GM21447 (cell line): Measurements from ENCODE around the gene BDKRB2.
"Not testable (repeated sequence)": the region's sequence is repeated elsewhere in the genome, so short reads cannot be mapped to it uniquely, and the experiment has no call there.

Experiments used
- ATAC-seq: cut with Tn5 transposase; IDR thresholded peaks from one replicate; pipeline ENCODE4 v1.9.1; 2021; ENCODE audit not compliant: unreplicated experiment

Gene BDKRB2

GRCh38 chr14:96221841-96222240, 17.2 kb downstream of the BDKRB2 start:
- no peak for ATAC-seq

- no peak for ATAC-seq
Measured at GRCh38 chr14:96224480-96225096, 19.9 kb downstream of the BDKRB2 start.

GRCh38 chr14:96225213-96225612, 20.6 kb downstream of the BDKRB2 start:
- ATAC-seq = no peak

GRCh38 chr14:96225745-96226151, 21.1 kb downstream of the BDKRB2 start:
- no peak for ATAC-seq

GRCh38 chr14:96227428-96227827, 22.8 kb downstream of the BDKRB2 start:
- no peak for ATAC-seq

- ATAC-seq = no peak
Measured at GRCh38 chr14:96229315-96229714, 24.7 kb downstream of the BDKRB2 start.

- ATAC-seq = no peak
Measured at GRCh38 chr14:96231056-96231455, 26.4 kb downstream of the BDKRB2 start.

- ATAC-seq = no peak
Measured at GRCh38 chr14:96231526-96232130, 27.0 kb downstream of the BDKRB2 start.

- ATAC-seq = no peak
Measured at GRCh38 chr14:96232506-96232905, 27.9 kb downstream of the BDKRB2 start.

GRCh38 chr14:96233661-96234060, 29.0 kb downstream of the BDKRB2 start:
- ATAC-seq = no peak

GRCh38 chr14:96235426-96235825, 30.8 kb downstream of the BDKRB2 start:
- no peak for ATAC-seq

GRCh38 chr14:96237641-96238040, 33.0 kb downstream of the BDKRB2 start:
- no peak for ATAC-seq

GRCh38 chr14:96238676-96239265, 34.1 kb downstream of the BDKRB2 start:
- no peak for ATAC-seq

GRCh38 chr14:96239711-96240141, 35.1 kb downstream of the BDKRB2 start:
- ATAC-seq = no peak

GRCh38 chr14:96240641-96241040, 36.0 kb downstream of the BDKRB2 start:
- ATAC-seq = no peak

- ATAC-seq = no peak
Measured at GRCh38 chr14:96242126-96242525, 37.5 kb downstream of the BDKRB2 start.

GRCh38 chr14:96243785-96244184, 39.1 kb downstream of the BDKRB2 start:
- no peak for ATAC-seq

- not testable (repeated sequence) for ATAC-seq
Measured at GRCh38 chr14:96245074-96245473, 40.4 kb downstream of the BDKRB2 start.

GRCh38 chr14:96245710-96246538, 41.3 kb downstream of the BDKRB2 start:
- ATAC-seq = no peak

GRCh38 chr14:96246539-96246847, 41.9 kb downstream of the BDKRB2 start:
- ATAC-seq = no peak

- ATAC-seq = no peak
Measured at GRCh38 chr14:96247031-96247430, 42.4 kb downstream of the BDKRB2 start.

GRCh38 chr14:96249029-96249428, 44.4 kb downstream of the BDKRB2 start:
- ATAC-seq = no peak
